HCT116 (cell line): Measurements from ENCODE around the gene PRMT5.

ENCODE experiments used
- CEBPB ChIP-seq: IDR thresholded peaks from 2 replicates; pipeline ENCODE4 v1.6.1; 2012; ENCODE audit warnings: low read depth
- EGR1 ChIP-seq: IDR thresholded peaks from 2 replicates; pipeline ENCODE4 v1.6.1; 2012; ENCODE audit warnings: low read depth
- EZH2 ChIP-seq: fragments of 200-600 bp; sonication (generic); IDR thresholded peaks from 2 replicates; pipeline ENCODE4 v1.6.1; 2017; ENCODE audit warnings: antibody characterized with exemption, mixed run types
- JUND ChIP-seq: IDR thresholded peaks from 2 replicates; pipeline ENCODE4 v1.6.1; 2012
- POLR2A ChIP-seq: IDR thresholded peaks from 2 replicates; pipeline ENCODE4 v1.7.0; 2011; ENCODE audit warnings: borderline replicate concordance; ENCODE audit not compliant: insufficient read depth, insufficient read length; ENCODE audit errors: extremely low read depth
- POLR2AphosphoS5 ChIP-seq: IDR thresholded peaks from 2 replicates; pipeline ENCODE4 v1.6.1; 2011; ENCODE audit warnings: mild to moderate bottlenecking, low read depth, low read length, moderate library complexity
- RAD21 ChIP-seq: IDR thresholded peaks from 2 replicates; pipeline ENCODE4 v1.6.1; 2012; ENCODE audit warnings: low read depth, mild to moderate bottlenecking
- SIN3A ChIP-seq: IDR thresholded peaks from 2 replicates; pipeline ENCODE4 v1.6.1; 2012; ENCODE audit warnings: low read depth
- TCF7L2 ChIP-seq: IDR thresholded peaks from 2 replicates; pipeline ENCODE4 v1.7.0; 2011; ENCODE audit warnings: borderline replicate concordance, inconsistent platforms; ENCODE audit not compliant: insufficient read depth, insufficient read length; ENCODE audit errors: extremely low read depth
- TF ChIP-seq, protein P1 (sequence below), 3 experiments: fragments of 200-600 bp in 1 of 3; sonication (generic) in 1 of 3; IDR thresholded peaks in 2 of 3; conservative IDR thresholded peaks in 1 of 3; 2 replicates each; pipeline ENCODE4 v1.5.1; 2012 to 2017; ENCODE audit warnings: low read depth in 2 of 3, low read length in 2 of 3, antibody characterized with exemption in 1 of 3, borderline replicate concordance in 1 of 3, control low read depth in 1 of 3, mild to moderate bottlenecking in 1 of 3, mixed read lengths in 1 of 3, mixed run types in 1 of 3, moderate library complexity in 1 of 3; ENCODE audit not compliant: insufficient read depth in 1 of 3
- TF ChIP-seq, protein P2 (sequence below): IDR thresholded peaks from 2 replicates; pipeline ENCODE4 v1.6.1; 2012; ENCODE audit warnings: low read depth

DNA sequence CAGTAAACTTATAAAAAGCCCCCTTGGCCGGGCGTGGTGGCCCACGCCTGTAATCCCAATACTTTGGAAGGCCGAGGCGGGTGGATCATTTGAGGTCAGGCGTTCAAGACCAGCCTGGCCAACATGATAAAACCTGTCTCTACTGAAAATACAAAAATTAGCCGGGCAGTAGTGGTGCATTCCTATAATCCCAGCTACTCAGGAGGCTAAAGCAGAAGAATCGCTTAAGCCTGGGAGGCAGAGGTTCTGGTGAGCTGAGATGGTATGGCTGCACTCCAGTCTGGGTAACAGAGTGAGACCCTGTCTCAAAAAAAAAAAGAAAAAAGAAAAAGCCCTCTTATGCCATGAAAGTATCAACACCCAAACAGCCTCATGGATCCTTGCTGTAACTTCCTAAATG is 3.7 kb downstream of the PRMT5 start:
- TF ChIP-seq TCF7L2 (no peak), JUND (no peak), SIN3A (no peak), POLR2A (no peak), EZH2 (no peak), RAD21 (no peak), CEBPB (no peak), EGR1 (no peak), POLR2AphosphoS5 (no peak)
- TF ChIP-seq, protein P1, sequence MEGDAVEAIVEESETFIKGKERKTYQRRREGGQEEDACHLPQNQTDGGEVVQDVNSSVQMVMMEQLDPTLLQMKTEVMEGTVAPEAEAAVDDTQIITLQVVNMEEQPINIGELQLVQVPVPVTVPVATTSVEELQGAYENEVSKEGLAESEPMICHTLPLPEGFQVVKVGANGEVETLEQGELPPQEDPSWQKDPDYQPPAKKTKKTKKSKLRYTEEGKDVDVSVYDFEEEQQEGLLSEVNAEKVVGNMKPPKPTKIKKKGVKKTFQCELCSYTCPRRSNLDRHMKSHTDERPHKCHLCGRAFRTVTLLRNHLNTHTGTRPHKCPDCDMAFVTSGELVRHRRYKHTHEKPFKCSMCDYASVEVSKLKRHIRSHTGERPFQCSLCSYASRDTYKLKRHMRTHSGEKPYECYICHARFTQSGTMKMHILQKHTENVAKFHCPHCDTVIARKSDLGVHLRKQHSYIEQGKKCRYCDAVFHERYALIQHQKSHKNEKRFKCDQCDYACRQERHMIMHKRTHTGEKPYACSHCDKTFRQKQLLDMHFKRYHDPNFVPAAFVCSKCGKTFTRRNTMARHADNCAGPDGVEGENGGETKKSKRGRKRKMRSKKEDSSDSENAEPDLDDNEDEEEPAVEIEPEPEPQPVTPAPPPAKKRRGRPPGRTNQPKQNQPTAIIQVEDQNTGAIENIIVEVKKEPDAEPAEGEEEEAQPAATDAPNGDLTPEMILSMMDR (IDR thresholded peaks at IDR 0.05 in 2 of 3, conservative IDR thresholded peaks at IDR 0.05 in 1 of 3; ENCODE audit: borderline replicate concordance in 1 of 3, insufficient read depth in 1 of 3, low read depth in 2 of 3, low read length in 2 of 3): no peak
- TF ChIP-seq, protein P2, sequence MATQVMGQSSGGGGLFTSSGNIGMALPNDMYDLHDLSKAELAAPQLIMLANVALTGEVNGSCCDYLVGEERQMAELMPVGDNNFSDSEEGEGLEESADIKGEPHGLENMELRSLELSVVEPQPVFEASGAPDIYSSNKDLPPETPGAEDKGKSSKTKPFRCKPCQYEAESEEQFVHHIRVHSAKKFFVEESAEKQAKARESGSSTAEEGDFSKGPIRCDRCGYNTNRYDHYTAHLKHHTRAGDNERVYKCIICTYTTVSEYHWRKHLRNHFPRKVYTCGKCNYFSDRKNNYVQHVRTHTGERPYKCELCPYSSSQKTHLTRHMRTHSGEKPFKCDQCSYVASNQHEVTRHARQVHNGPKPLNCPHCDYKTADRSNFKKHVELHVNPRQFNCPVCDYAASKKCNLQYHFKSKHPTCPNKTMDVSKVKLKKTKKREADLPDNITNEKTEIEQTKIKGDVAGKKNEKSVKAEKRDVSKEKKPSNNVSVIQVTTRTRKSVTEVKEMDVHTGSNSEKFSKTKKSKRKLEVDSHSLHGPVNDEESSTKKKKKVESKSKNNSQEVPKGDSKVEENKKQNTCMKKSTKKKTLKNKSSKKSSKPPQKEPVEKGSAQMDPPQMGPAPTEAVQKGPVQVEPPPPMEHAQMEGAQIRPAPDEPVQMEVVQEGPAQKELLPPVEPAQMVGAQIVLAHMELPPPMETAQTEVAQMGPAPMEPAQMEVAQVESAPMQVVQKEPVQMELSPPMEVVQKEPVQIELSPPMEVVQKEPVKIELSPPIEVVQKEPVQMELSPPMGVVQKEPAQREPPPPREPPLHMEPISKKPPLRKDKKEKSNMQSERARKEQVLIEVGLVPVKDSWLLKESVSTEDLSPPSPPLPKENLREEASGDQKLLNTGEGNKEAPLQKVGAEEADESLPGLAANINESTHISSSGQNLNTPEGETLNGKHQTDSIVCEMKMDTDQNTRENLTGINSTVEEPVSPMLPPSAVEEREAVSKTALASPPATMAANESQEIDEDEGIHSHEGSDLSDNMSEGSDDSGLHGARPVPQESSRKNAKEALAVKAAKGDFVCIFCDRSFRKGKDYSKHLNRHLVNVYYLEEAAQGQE: no peak
